Left cardiac atrium (tissue), 4 donors: Measurements from ENCODE around the gene ARHGDIA. TPM values are rescaled to one million over a fixed set of nuclear protein-coding genes. Genes with fewer than 3 reads are reported as not detected.

Experiments
- ATAC-seq, 2 donors: fragments of 200-7000 bp; cut with Tn5 transposase; one replicate each; pipeline ENCODE4 v1.9.1; 2020; ENCODE audit warnings: mild to moderate bottlenecking in 2 of 2, moderate library complexity in 2 of 2
- DNase-seq: peaks from one replicate; pipeline ENCODE4 v3.0.0-alpha.2; 2020
- intact Hi-C, 2 donors: fragments of 100-400 bp; cut with DNase I; formaldehyde crosslinking; loops; one replicate each; pipeline versions ENCODE4 v1.14.1 to v1.15.1; 2022 to 2023
- total RNA-seq, 2 donors: library from RNA; stranded (reverse); fragmentation: NEBNext Ultra II Directional; extraction: Animal tissue kit (Norgen Biotek cat#: 25700); gene quantifications; one replicate each; pipeline ENCODE4 v1.2.1, GENCODE V29; 2021
- donor health status: DM: no; HTN: yes; CAD: no.
- donor health status: DM: no; HTN: yes; CAD: no; lungs with severe emphysema.
- donor health status: DM: yes; HTN: yes; CAD: no.
- donor health status: Dilated cardiomyopathy.

The ARHGDIA gene
- total RNA-seq, 2 donors from 2014 or later: 168 to 252 TPM

GRCh38 chr17:81867991-81868673, 3.0 kb downstream of the ARHGDIA start:
- intact Hi-C loops: no loop called here
- peak in 1 of 2 donors; percentile 0 for ATAC-seq
- DNase-seq: no peak

GRCh38 chr17:81867170-81867990, 3.8 kb downstream of the ARHGDIA start:
- DNase-seq: peak; percentile 57

GRCh38 chr17:81866440-81867169, 4.5 kb downstream of the ARHGDIA start:
- DNase-seq: peak; percentile 24
- intact Hi-C loops: no loop called here
- ATAC-seq: no peak

More at GRCh38 chr17:81867170-81867990, 3.8 kb downstream of the ARHGDIA start:
- ATAC-seq: peak in 1 of 2 donors; percentile 0
- intact Hi-C loops: no loop called here

GRCh38 chr17:81865733-81866439, 5.3 kb downstream of the ARHGDIA start:
- intact Hi-C loops: no loop called here
- ATAC-seq (peak in 1 of 2 donors; percentile 0), DNase-seq (peak; percentile 57)

GRCh38 chr17:81865358-81865732, 5.8 kb downstream of the ARHGDIA start:
- no peak for DNase-seq
- ATAC-seq: no peak
- intact Hi-C loops: no loop called here

GRCh38 chr17:81863833-81864768, 7.0 kb downstream of the ARHGDIA start:
- DNase-seq (no peak), ATAC-seq (no peak)
- intact Hi-C loops: no loop called here

- DNase-seq (no peak), ATAC-seq (no peak)
- intact Hi-C loops: no loop called here
Observed at GRCh38 chr17:81863123-81863675, 7.9 kb downstream of the ARHGDIA start.

GRCh38 chr17:81860756-81861568, 10.2 kb downstream of the ARHGDIA start:
- ATAC-seq: peak; percentile 94 to 96
- intact Hi-C loops: no loop called here
- DNase-seq: peak; percentile 99

GRCh38 chr17:81859906-81860755, 11.0 kb downstream of the ARHGDIA start, which contains the start of gene P4HB:
Gene P4HB, minus strand, starts transcription at chr17:81860535. Its CDS starts 64 bp downstream, at chr17:81860471.
- no peak for DNase-seq
- intact Hi-C loops: no loop called here
- ATAC-seq: no peak

GRCh38 chr17:81858967-81859905, 11.9 kb downstream of the ARHGDIA start:
- intact Hi-C loops: no loop called here
- ATAC-seq: no peak
- DNase-seq: no peak

GRCh38 chr17:81858170-81858966, 12.8 kb downstream of the ARHGDIA start:
- intact Hi-C loops: no loop called here
- no peak for DNase-seq
- ATAC-seq: no peak

- ATAC-seq (peak in 1 of 2 donors; percentile 4), DNase-seq (peak; percentile 28)
- intact Hi-C loops: no loop called here
Observed at GRCh38 chr17:81854974-81855774, 16.0 kb downstream of the ARHGDIA start.

GRCh38 chr17:81852237-81852636, 18.9 kb downstream of the ARHGDIA start:
- no peak for DNase-seq
- ATAC-seq: no peak
- intact Hi-C loops: no loop called here
